Stimulated activated CD8-positive, alpha-beta memory T cell treated with anti-CD3 and anti-CD28 coated beads, Interleukin-4, amount 100 ng/mL, for 48 hours (primary cell): ENCODE data around the gene PPP2R2C.

ENCODE experiments used
- DNase-seq: peaks from one replicate; pipeline ENCODE4 v3.0.0-alpha.2; 2020

Gene PPP2R2C

GRCh38 chr4:6375620-6376295, 96.7 kb downstream of the PPP2R2C start:
- no peak for DNase-seq

GRCh38 chr4:6374575-6374974, 97.8 kb downstream of the PPP2R2C start:
- no peak for DNase-seq

DNA sequence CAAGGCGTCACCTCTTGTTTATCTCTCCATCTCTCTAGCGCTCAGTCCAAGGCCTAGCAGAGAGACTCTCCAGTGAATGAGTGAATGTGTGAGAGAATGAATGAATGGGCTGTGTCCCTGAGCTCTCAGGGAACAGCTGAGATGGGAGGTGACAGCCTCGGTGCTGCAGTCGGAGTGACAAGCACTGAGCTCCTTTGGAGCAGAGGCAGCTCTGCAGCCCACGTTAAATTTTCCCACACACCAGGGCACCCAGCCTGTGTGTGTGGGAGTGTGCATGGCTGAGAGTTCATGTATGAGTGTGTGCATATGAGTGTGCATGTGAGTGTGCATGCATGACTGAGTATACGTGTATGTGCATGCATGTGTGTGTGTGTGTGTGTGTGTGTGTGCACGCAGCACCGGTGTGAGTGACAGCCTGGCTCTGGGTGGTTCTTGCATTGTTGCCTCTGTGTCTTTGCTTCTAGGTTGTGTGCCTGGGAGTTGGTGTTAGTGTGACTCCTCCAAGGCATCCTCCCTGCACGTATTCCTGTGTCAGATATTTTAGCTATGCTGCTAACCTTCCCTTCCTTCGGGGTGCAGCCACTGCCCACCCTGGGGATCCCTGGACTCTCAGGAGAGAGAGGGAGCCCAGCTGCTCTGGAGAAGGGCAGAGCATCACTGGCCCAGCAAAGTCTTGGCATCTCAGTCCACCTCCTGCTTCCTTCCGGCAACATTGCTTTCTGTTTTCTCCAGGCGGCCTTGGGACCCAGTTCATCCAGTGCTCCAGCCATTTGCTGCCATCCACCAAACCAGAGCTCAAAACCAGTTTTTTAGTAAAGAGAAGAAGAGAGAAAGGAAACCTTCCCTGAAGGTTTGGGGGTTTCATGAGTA, 98.6 kb downstream of the PPP2R2C start:
- DNase-seq: no peak

DNA sequence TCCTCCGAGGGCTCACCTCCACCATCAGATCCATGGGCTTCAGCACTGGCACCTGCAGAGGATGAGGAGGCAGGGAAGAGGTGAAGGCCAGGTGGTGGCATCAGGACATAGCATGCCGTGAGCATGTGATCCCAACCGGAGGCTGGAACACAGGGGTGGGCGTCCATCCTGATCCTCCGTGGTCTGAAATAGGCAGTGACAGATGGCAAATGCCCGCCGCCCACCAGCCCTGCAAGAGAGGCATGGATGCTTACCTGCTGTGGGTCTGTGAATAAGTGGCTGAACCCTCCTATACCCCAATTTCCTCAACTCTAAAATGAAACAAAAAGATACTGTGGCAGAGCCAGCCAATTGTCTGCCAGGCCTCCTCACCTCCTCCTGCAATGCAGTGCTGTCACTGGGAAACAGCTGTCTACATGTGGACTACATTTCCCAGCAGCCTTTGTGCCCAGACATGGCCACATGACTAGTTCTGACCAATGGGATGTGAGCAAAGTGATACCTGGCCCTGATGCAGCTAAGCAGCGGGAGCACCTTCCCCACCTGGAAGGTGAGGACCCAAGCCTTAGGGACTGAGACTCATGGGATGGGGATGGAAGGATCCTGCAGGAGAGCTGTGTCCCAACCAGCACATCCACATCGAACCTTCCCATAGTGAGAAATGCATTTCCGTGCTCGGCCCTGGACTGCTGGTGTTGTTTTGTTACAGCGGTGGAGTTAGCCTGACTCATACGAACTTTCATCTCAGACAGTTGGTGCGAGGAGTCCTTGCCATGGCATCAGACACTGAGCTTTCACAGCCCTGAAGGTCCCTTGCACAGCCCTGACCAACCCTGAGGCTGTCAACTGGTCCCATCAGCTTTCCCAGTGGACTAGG, 99.5 kb downstream of the PPP2R2C start:
- peak; percentile 32 for DNase-seq

DNA sequence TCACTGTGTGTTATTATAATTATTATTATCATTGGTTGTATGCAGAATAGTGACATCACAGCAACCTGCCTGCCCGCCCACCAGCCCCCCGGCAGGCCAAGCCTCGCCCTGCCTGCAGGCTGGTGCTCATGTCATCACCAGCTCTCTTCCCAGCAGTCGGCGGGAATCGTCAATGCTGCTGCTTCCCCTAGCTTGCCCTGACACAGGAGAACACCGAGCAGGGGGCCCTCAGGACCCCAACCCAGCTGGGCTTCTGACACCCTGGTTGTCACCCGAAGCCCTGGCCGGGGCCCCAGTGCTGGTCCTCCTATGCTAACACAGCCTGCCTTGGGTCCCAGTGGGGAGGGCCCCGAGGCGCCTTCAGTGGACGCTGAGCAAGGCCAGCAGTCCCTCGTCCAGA, 100.6 kb downstream of the PPP2R2C start:
- DNase-seq: no peak

DNA sequence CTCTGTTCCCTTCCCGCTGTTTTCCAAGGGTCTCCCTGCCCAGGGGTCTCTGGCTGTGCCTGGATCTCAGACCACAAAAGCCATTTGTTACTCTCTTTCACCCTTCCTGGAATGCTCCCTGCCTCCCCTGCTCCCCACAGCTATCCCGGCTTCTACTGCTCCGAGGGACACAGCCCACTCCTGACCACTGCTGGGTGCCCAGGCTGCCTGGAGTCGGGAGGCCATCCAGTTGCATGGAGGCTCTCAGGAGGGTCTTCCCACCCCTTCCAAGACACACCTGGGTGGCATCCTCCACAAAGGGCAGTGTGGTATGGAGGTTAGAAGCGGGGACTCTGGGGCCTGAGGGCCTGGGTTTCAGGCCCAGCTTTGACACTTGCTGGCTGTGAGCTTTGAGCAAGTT, 101.1 kb downstream of the PPP2R2C start:
- no peak for DNase-seq

DNA sequence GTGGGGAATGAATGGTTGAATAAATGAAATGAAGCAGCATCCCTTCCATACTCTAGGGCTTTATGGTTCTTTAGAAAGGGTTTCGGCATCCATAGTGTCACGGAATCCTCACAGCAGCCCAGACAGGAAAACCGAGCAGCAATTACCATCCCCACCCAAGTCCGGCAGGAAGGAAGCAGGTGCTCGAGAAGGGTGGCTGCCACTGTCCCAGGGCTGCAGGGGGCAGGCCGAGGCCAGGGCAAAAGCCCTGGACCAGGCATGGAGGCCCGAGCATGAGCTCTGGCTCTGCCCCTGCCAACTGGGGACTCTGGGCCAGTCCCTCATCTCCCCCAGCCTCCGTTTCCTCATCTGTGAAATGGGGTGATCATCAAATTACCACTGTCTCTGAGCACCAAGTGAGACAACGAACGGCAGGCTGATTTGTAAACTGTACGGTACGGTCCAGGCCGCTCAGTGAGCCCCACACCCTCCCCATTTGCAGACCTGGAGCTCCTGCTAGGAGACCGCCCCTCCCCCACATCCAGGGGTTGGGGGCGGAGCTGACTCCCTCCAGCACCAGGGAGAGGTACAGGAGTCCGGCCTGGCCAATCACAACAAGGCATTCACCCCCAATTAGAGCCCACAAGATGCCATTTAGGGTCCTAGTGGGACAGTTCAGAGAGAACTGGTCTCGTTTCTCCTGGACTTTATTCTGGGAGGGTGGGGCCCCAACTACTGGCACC, 102.3 kb downstream of the PPP2R2C start:
- DNase-seq: no peak

DNA sequence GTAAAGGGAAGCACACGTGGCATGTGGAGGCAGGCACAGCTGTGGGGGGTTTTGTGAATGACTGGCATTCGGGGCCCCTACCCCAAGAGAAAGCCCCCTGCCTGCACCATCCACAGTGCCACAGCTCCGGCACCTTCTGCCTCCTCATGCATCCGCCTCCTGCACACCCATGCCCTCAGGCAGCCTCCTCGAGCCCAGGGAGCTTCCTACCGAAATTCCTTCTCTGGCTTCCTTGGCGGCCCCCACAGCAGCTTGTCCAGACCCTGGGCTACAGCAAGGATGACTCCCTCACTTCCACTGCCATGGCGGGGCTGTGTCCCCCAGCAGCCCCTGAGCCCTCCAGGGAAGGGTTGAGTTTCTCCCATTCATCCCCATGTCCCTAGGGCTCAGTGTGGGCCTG, 102.9 kb downstream of the PPP2R2C start:
- no peak for DNase-seq

- DNase-seq: no peak
Measured at GRCh38 chr4:6369035-6369434, 103.4 kb downstream of the PPP2R2C start.

DNA sequence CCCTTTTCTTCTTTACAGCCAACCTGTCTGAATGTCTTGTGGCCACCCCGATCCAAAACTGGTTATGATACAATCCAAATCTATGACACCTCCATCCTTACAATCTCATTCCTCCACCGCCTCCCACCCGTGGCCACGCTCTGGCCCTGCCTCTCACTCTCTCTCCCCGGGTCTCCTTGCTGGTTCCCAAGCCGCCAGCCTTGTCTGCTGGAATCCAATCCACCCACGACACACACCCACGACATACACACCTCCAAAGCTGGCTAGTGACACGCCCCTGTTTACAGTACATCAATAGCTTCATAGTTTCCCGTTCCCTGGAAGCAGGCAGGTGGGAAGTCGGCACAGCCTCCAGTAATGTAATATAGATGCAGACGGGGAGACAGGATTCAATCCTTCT, 103.8 kb downstream of the PPP2R2C start:
- no peak for DNase-seq

DNA sequence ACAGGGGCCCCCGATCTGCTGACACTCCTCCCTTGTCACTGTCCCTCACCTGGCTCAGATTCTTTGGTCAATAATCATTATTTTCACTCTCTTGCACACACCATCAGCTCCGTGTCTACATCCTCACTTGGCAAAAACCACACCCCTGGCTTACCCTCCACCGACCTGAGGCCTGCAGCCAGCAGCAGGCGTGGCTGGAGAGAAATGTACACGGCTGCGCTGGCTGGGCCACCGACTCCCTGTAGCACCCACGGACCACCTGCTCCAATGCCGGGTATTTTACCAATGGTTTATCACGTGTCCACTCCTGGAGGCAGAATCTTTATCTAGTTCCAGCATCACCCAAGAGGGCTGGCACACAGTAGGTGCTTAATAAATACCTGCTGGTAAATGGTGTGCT, 104.3 kb downstream of the PPP2R2C start:
- DNase-seq: no peak

GRCh38 chr4:6367371-6367851, 105.0 kb downstream of the PPP2R2C start:
- no peak for DNase-seq

DNA sequence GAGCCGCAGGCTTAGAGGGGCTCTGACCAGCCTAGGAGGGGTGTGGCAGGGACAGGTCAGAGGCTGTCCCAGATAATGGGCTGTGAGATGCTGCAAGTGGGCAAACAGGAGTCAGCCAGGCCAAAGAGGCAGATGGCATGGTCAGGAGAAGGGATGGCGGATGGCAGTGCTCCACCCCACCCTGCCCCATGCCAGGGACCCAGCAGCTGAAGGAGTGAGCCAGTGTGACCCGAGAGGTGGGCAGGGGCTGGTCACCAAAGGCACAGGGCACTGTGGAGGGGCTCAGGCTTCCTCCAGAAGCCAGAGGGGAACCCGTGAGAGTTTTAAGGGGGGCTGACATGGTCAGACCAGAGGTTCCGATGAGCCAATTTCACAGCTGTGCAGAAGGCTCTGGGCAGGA, 105.8 kb downstream of the PPP2R2C start:
- DNase-seq: no peak

GRCh38 chr4:6365545-6366086, 106.8 kb downstream of the PPP2R2C start:
- DNase-seq: no peak

DNA sequence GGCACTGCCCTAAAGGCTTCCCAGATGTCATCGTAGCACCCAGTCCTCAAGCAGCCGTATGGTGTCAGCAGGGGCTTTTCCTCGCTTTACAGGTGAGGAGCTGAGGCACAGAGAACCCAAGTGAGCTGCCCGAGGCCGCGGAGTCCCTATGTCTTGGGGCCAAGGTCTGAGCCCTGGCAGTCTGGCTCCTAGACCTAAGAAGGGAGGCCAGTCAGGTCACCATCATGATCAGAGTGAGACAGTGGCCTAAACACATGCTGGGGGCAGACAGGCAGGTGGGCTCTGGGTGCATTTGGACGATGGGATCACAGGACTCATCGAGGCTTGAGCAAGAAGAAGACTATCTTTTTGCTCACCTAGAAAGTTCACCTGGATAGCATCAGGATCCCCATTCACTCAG, 107.8 kb downstream of the PPP2R2C start:
- no peak for DNase-seq

DNA sequence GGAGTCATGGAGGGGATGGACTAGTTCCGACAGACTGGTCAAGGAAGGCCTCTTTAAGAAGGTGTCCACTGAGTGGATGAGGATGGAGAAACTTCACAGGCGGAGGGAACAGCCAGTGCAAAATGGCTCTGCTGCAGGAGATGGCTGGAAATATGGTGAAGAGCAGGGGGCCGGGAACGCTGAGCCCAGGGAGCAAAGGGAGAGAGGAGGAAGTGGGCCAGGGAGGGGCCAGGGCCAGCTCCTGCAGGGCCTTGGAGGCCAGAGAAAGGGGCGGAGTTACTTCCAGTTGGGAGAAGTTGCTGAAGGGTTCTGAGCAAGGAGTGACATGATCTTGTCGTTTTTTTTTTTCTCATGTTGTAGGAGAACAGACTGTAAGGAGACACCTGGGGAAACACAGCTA, 108.3 kb downstream of the PPP2R2C start:
- no peak for DNase-seq

DNA sequence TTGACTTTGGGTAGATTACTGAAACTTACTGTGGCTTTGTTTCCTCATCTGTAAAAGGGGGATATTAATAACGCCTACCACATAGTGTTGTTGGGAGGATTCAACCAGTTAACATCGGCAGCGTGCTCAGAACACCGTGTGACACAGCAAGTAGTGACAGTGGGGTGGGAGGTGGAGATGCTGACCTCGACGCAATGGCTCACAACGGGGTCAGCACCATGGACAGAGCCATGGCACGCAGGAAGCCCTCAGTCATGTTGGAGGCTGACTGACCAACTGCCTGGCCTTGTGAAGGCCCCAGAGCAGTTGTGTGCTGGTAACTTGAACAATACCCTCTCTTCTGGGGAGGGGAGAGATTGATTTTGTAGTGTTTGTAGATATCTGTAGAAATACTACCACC, 109.5 kb downstream of the PPP2R2C start:
- peak; percentile 57 for DNase-seq

- no peak for DNase-seq
Measured at GRCh38 chr4:6362243-6362885, 110.0 kb downstream of the PPP2R2C start.

DNA sequence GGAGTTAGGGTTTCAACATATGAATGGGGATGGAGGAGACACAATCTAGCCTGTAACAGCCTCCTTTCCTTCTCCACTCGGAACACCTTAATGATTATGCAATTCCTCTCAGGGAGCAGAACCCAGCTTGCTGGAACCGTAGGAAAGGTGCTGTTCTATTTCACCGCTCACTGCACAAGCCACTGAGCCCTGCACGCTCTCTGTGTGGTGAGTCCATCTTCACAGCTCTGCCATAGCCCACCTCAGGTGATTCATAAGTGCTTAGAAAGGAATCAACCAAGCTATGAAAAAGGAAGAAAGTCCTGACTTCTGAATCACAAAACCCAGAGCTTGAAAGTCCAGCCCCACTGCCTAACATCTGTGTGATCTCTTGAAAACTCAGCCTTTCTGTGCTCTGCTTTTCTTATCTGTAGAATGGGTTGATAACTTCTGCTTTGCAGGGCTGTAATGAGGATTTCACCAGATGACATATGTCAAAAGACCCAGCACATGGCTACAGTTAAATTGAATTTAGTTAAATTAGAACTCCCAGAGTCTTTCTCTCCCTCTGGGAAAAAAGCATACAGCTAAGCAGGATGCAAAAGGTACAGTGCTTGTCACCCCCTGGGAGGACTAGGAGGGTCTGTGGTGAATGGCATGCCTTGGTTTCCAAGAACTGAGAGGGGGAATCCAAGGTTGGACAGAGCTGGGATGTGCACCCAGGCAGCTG, 111.2 kb downstream of the PPP2R2C start:
- no peak for DNase-seq

- no peak for DNase-seq
Measured at GRCh38 chr4:6360385-6360784, 112.0 kb downstream of the PPP2R2C start.
